Left lung (tissue), 10 donors: ENCODE results near the gene TBC1D21. TPM values are rescaled to one million over a fixed set of nuclear protein-coding genes. Genes with fewer than 3 reads are reported as not detected.

Source experiments
- ATAC-seq: fragments of 200-7000 bp; cut with Tn5 transposase; one replicate; pipeline ENCODE4 v1.9.1; 2020; ENCODE audit warnings: moderate library complexity
- DNase-seq, 4 donors: peaks; one replicate each; pipeline ENCODE4 v3.0.0-alpha.2; 2013 to 2020
- H3K27ac ChIP-seq, 2 donors: fragments of 200-600 bp; sonication (generic) in 1 of 2; one replicate each; pipeline versions ENCODE4 v1.5.0 to v1.8.0; 2020 to 2021
- H3K27me3 ChIP-seq, 2 donors: fragments of 200-600 bp; sonication (generic) in 1 of 2; one replicate each; pipeline versions ENCODE4 v1.5.0 to v1.8.0; 2020 to 2021
- H3K36me3 ChIP-seq, 2 donors: fragments of 200-600 bp; sonication (generic) in 1 of 2; one replicate each; pipeline versions ENCODE4 v1.5.0 to v1.8.0; 2020 to 2021
- H3K4me1 ChIP-seq, 2 donors: fragments of 200-600 bp; one replicate each; pipeline ENCODE4 v1.8.0; 2021
- H3K4me3 ChIP-seq, 2 donors: fragments of 200-600 bp; sonication (generic) in 1 of 2; one replicate each; pipeline versions ENCODE4 v1.5.0 to v1.8.0; 2020 to 2021; ENCODE audit warnings: mild to moderate bottlenecking in 1 of 2
- H3K9me3 ChIP-seq, 2 donors: fragments of 200-600 bp; sonication (generic) in 1 of 2; one replicate each; pipeline versions ENCODE4 v1.5.0 to v1.8.0; 2020 to 2021
- CTCF ChIP-seq, 2 donors: fragments of 200-600 bp; sonication (generic) in 1 of 2; IDR thresholded peaks; one replicate each; pipeline versions ENCODE4 v1.5.0 to v1.8.0; 2021; ENCODE audit warnings: antibody characterized with exemption in 2 of 2
- intact Hi-C, 2 donors: fragments of 100-400 bp; cut with DNase I; formaldehyde crosslinking; loops; one replicate each; pipeline versions ENCODE4 v1.11.2 to v1.14.2; 2022
- polyA plus RNA-seq, 6 donors: library from polyadenylated mRNA; unstranded; fragments of 120-200 nt; gene quantifications; one replicate each; pipeline ENCODE4 v1.2.1, GENCODE V29; 2013; ENCODE audit not compliant: insufficient read length in 6 of 6
- total RNA-seq, 2 donors: library from RNA; stranded (reverse); fragmentation: NEBNext Ultra II Directional; extraction: Animal tissue kit (Norgen Biotek cat#: 25700); gene quantifications; one replicate each; pipeline ENCODE4 v1.2.1, GENCODE V29; 2021
- donor health status: DM: no; HTN: yes; CAD: no.
- donor health status: DM: no; HTN: no; CAD: no.

Gene TBC1D21
- total and polyA plus RNA-seq, 8 donors, result not detected

GRCh38 chr15:73901126-73901810 lies 27.9 kb downstream of the TBC1D21 start:
- no peaks in the 10 kb centered on the region for H3K36me3 ChIP-seq
- no peak for ATAC-seq
- H3K4me1 ChIP-seq, result no peaks in the 10 kb centered on the region
- H3K27ac ChIP-seq, result no peak overlapping the region
- no peak overlapping the region for H3K4me3 ChIP-seq
- no peak for TF ChIP-seq CTCF (IDR thresholded peaks at IDR 0.05)
- no peaks in the 10 kb centered on the region for H3K27me3 ChIP-seq
- peak in 1 of 4 donors; percentile 10 for DNase-seq
- intact Hi-C loops, result no loop called here
- H3K9me3 ChIP-seq, result no peaks in the 10 kb centered on the region

- peaks cover 0 to 3% of the 10 kb centered on the region in 2 donors for H3K4me1 ChIP-seq
- TF ChIP-seq CTCF (IDR thresholded peaks at IDR 0.05), result no peak
- no peaks in the 10 kb centered on the region for H3K36me3 ChIP-seq
- no peaks in the 10 kb centered on the region for H3K27me3 ChIP-seq
- H3K9me3 ChIP-seq, result no peaks in the 10 kb centered on the region
- no peak for ATAC-seq
- no peak overlapping the region for H3K27ac ChIP-seq
- no peak overlapping the region for H3K4me3 ChIP-seq
- DNase-seq, result peak in 1 of 4 donors; percentile 26
- intact Hi-C loops, result no loop called here
These were observed 29.0 kb downstream of the TBC1D21 start for GRCh38 chr15:73902121-73903020.

GRCh38 chr15:73904026-73904815 lies 30.9 kb downstream of the TBC1D21 start:
- Histone ChIP-seq H3K36me3 (no peaks in the 10 kb centered on the region), H3K27ac (no peak overlapping the region), H3K4me1 (peaks cover 0 to 4% of the 10 kb centered on the region in 2 donors), H3K4me3 (no peak overlapping the region), H3K27me3 (no peaks in the 10 kb centered on the region), H3K9me3 (no peaks in the 10 kb centered on the region)
- ATAC-seq (no peak), DNase-seq (peak in 1 of 4 donors; percentile 22)
- no peak for TF ChIP-seq CTCF (IDR thresholded peaks at IDR 0.05)
- intact Hi-C loops, result no loop called here

GRCh38 chr15:73905225-73905827 lies 32.0 kb downstream of the TBC1D21 start:
- peaks cover 0 to 4% of the 10 kb centered on the region in 2 donors for H3K4me1 ChIP-seq
- H3K27ac ChIP-seq, result no peak overlapping the region
- ATAC-seq, result no peak
- no peak for DNase-seq
- TF ChIP-seq CTCF (IDR thresholded peaks at IDR 0.05), result no peak
- H3K36me3 ChIP-seq, result no peaks in the 10 kb centered on the region
- H3K4me3 ChIP-seq, result no peak overlapping the region
- intact Hi-C loops, result no loop called here
- H3K27me3 ChIP-seq, result no peaks in the 10 kb centered on the region
- H3K9me3 ChIP-seq, result no peaks in the 10 kb centered on the region
